IPS DF 4.7 (cell line): Measurements from ENCODE around the gene USP47.

Experiments
- DNase-seq: peaks from one replicate; pipeline ENCODE4 v3.0.0-alpha.2; 2013; ENCODE audit warnings: low spot score; ENCODE audit errors: extremely low read depth

The USP47 gene

DNA sequence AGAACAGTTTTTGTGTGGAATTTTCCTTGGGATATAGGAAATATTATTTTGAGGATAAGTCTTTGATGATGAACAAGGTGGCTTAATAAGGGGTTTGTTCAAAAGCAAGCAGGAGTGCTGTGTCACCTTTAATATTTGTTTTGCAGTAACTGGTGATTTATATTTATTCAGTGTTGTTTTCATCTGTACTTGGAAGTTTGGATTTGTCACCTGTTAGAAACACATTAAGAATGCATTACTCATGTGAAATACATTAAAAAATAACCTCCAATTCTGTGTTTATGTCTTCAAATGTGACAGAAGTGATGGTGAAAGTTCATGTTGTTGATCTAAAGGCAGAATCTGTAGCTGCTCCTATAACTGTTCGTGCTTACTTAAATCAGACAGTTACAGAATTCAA is 96.2 kb downstream of the USP47 start:
- no peak for DNase-seq

DNA sequence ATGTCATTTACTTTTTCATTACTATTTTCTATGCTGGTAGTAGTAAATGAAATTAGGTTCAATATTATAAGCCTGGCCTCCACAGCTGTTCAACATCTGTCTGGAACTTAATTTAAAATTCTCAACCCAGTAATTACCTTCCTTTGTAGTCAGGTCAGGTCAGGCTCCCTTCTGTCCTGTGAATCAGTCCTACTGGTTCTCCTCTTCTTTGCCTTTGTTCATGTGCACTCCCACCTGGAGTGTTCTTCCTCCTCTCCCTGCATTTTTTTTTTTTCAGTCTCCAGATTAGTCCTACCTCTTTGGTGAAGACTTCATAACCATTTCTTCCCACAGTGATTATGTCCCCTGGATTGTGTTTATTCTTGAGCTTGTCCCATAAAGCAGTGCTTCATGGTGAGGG is 98.8 kb downstream of the USP47 start:
- no peak for DNase-seq

DNA sequence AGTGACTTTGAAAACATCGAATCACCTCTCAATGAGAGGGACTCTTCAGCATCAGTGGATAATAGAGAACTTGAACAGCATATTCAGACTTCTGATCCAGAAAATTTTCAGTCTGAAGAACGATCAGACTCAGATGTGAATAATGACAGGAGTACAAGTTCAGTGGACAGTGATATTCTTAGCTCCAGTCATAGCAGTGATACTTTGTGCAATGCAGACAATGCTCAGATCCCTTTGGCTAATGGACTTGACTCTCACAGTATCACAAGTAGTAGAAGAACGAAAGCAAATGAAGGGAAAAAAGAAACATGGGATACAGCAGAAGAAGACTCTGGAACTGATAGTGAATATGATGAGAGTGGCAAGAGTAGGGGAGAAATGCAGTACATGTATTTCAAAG is 100.9 kb downstream of the USP47 start:
- no peak for DNase-seq

DNA sequence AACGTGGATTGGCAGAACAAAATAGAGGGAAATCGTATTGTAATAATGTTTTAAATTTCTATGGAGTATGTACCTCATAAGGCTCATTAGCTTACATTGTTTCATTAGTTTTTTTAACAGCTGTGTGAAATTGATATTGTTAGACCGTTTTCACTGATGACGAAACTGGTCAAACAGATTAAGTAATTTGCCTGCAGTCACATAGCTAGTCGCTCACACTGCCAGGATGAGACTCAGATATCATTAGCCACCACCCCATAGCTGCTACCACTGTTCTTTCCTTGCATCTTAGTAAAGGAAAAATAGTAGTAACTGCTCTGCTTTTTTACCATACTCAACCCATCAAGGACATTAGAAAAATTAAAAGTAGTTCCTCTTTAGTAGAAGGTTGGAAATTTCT is 102.7 kb downstream of the USP47 start:
- DNase-seq, result no peak

DNA sequence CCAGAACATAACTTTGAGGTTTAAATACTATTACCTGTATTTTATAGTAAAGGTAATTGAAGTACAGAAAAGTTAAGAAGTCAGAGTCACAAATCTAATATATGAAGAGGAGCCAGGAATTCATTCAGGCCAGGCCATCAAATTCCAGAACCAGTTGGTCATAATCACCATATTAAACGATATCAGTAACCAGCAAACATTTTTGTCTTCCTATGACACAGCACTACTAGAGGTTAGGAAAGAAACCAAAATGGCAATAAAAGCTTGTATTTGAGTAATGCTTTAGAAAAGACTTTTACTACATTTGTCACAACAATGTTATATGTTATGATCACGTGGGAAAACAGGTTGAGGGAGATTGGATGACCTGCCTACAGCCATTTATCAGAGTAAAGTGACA is 104.4 kb downstream of the USP47 start:
- DNase-seq, result no peak

DNA sequence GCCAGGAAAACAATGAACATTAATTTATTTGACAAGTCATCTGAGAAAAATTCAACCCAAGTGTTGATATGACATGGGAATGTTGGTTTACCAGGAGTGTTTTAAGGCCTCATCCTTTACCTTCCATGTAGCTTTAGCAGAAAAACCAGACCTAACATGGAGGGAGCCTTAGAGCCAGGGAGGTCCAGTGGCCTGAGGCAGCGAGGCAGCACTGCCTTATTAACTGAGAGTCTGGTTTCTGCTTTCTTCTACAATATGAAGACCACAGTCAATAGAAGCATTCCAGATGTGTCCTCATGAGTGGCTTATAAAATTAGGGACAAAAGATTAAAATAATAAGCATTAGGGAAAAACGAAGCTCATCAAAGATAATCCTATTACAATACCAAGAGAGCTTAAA is 105.1 kb downstream of the USP47 start:
- no peak for DNase-seq

DNA sequence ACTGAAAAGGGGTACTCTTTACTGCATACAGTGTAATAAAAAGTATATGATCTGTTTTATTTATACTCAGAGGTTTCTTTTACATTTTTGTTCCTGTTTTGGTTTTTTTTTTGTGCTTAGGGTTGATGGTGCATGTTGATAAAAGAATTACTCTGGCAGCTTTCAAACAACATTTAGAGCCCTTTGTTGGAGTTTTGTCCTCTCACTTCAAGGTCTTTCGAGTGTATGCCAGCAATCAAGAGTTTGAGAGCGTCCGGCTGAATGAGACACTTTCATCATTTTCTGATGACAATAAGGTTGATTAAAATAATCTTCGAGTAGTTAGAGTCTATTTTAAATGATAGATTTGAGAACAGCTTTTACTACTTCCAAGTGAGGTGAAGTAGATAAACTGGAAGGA is 106.1 kb downstream of the USP47 start:
- no peak for DNase-seq

DNA sequence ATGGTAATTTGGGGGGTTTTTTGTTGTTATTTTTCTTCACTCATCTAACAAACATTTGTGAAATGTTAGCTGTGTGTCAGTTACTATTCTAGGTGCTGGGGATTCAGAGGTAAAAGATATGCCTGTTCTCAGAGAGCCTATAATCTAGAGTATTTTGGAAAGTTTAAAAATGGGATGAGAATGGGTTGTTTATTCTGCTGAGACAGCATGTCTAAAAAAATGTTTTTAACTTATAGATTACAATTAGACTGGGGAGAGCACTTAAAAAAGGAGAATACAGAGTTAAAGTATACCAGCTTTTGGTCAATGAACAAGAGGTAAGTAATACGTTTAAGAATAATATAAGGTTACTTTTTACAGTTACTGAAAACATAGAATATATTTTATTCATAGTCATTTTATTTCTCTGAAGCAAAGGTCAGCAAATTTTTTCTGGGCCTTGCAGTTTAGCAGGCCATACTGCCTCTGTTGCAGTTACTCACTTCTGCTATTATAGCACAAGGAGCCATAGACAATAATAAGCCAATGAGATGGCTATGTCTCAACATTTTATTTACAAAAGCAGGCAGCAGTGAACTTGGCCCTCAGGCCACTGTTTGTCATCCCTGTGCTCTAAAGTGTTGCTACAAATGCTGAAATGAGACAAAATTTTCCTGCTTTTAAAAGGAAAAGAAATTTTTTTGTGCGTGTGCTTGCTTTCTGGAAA is 106.6 kb downstream of the USP47 start:
- no peak for DNase-seq

DNA sequence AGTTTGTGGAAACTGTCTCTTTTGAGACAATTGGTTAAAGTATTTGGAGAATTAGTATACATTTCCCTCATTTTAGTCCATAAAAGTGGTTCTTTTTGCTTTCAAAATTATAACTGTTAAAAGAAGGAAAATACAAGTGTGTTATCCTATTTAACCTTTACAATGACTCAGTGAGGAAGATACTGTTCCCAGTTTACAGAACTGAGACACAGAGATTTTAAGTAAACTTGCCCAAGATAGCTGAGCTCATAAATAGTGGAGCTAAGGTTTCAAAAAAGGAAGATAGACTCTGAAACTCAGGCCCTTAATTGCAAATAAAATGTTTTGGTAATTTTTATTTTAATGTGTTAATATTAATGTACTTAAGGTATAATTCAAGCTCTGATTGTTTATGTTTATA is 107.7 kb downstream of the USP47 start:
- no peak for DNase-seq

DNA sequence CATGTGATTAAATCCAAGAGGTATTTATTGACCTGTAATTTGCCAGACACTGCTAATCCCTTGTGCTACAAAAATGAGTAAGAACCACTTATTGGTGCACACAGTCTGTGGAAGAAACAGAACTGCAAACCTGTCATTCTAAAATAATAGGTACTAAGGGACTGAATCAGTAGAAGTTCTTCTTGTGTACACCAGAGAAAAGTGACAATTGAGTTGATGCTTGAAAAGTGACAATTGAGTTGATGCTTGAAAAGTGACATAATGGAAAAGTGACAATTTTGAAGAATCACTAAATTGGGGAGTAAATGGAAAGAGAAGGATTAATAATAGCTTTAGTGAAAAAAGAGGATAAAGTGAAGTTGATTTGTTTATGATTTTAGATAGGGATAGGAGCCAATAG is 110.3 kb downstream of the USP47 start:
- DNase-seq, result no peak

DNA sequence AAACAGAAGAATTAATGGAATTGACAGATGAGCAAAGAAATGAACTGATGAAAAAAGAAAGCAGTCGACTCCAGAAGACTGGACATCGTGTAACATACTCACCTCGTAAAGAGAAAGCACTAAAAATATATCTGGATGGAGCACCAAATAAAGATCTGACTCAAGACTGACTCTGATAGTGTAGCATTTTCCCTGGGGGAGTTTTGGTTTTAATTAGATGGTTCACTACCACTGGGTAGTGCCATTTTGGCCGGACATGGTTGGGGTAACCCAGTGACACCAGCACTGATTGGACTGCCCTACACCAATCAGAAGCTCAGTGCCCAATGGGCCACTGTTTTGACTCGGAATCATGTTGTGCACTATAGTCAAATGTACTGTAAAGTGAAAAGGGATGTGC is 114.2 kb downstream of the USP47 start:
- no peak for DNase-seq

DNA sequence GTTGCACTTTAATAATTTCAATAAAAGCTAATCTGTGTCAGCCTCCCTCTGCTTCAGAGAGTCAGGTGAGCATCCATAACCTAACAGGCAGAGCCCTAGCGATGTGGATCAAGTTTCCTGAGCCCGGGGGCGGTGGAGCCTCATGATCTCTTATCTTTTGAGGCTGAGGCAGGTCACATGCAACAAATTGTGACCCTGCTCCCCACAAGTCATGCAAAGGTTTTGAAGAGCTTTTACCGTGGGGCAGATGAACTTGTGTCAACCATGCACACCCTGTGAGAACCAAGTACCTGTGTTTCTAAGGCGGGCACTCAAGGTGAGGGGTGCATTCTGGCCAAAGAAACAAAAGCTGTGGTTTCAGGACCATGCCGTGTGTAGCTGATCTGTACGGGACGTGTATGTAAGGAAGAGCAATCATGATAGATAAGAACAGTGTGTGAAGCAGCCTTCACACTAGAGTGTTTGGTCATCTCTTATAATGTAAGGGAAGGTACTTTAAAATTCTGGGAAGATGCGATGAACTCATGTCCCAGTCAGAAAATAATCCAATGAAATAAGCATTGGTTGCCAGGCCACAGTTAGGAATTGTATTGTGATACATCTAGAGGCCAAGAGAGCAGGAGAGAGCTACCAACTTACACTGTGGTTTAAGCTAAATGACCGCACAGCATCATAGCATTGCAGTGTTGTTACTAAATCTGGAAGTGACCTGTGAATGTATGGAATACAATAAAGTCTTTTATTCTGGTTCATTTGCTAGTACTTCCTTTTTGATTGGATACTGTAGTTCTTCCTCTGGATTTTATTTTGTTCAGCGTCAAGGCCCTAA is 116.8 kb downstream of the USP47 start:
- DNase-seq, result no peak

DNA sequence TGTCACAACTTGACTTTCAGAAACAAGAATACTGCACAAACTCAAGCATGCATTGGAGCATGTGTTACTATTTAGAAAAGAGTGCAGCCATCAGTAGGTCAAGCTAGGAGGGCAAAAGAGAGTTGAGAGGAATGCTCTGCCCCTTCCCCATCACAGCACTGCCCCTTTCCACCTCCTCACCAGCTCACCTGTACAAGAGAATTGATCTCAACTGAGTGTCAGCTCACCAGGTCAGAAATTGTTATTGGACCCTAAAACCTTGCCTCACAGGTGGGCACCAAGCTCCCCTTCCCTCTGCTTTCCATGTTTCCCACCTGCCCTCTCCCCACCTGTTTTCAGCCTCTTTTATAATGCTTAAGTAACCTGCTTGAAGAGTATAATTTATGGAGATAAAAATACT is 117.8 kb downstream of the USP47 start:
- no peak for DNase-seq

DNA sequence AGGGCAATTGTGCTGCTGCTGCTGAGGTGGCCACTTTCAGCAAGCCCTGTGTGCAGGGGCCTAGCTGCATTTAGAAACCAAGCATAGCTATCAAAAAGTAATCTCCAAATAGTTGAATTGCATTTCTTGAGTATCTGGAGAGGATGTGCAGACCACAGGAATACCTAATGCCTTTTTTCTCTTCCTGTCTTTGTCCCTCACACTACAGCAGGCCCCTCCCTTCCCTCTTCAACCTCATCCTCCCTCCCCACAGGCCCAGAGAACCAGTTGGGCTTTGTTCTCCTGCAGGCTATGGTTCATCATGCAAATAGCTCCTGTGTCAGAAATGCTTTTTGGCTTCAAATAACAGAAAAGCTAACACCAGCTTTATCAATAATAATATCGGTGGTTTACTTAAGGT is 118.9 kb downstream of the USP47 start:
- no peak for DNase-seq

DNA sequence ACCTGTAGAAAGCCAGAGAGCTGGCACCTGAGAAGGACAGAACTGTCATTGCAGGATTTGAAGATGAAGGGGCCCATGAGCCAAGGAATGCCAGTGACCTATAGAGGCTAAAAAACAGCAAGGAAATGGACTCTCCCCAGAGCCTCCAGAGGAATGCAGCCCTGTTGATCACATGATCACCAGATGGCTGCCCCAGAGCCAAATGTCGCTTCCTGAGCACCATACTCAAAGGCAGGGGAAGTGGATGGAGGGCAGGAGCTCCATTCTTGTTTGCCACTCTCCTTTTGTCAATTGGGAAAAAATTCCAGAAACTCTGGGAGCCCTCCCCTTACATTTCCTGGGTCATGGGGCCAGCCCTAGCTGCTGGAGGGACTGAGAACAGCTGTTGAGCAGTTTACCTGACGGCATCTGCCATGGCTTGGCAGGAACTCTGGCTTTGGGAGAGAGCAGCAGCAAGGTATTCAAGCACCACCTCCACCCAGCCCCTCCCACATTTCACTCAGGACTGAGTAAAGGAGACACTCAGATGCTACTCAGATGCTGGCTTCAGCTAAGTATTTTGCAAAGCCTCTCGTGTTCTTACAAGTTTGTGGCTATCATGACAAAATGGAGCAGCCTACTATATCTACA is 119.7 kb downstream of the USP47 start:
- DNase-seq, result no peak

DNA sequence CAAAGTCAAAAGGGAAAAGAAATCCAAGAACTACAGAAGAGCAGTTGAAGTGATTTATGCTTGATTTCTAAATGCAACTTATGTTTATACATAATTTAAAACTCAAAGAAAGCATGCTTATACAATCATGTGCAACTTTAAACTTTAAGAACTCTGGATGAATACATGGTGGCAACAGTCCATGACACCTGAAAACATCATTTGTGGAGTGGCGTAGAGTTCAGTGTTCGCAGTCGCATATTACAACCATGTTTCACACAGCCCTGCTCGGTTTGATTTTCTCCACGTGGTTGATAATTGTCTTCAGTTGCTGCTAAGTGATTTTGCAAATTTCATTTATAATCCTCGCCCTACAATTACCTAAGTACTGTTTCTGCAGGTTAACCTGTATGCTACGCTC is 121.3 kb downstream of the USP47 start:
- no peak for DNase-seq

DNA sequence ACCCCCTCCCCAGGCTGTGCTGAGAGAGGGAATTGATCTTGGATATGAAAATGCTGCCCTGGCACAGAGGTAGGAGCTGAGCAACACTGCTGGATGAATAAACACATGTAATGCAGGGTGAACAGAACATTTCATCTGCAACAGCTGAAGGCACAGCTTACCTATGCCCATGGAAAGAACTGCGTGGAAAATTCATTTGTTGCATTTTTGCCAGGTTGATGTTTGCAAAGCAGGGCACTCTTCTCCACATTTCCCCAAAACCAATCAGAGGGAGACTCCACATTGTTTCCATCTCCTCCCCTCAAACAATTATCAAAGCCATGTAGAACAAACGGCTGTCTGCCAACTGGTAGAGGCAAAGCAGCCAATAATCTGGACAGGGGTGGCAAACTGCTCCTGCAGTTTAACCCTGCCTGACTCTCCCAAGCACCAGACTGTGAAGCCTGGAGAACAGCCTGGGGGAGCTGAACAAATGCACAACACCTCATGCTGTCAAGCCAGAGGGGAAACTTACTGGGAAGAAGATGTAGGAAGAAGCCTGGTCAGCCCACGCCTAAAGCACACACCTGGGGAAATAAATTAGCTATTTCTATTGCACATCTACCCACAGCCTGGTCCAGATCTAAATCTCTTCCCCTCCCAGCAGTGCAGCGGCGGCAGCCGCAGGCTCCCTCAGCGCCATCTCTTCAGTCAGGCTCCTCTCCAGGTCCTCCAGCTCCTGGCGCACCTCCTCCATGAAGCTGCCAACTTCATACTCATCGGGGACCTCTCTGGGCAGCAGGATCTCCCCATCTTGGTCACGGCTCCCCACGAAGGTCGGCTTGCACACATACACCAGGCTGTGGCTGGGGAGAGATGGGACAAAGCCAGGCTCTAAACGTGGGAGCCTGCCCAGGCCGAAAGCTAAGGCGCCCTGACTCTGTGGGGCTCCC is 122.3 kb downstream of the USP47 start:
- DNase-seq, result no peak

DNA sequence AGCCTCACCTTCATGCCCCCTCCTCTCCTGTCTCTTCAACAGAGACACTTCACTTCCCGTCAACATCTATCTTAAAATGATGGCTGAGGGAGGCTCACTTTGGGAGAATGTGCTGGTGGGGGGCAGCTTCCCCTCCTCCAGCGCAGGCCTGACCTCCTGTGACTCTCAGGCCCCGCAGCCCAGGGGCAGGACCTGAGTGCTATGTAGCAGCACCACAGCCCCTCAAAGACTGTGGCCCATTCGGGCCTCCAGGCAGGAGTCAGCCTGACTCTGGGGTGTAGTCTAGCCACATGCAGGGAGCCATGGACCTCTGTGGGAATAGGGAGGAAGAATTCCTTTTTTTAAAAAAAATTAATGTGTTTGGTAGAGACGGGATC is 123.0 kb downstream of the USP47 start:
- no peak for DNase-seq

DNA sequence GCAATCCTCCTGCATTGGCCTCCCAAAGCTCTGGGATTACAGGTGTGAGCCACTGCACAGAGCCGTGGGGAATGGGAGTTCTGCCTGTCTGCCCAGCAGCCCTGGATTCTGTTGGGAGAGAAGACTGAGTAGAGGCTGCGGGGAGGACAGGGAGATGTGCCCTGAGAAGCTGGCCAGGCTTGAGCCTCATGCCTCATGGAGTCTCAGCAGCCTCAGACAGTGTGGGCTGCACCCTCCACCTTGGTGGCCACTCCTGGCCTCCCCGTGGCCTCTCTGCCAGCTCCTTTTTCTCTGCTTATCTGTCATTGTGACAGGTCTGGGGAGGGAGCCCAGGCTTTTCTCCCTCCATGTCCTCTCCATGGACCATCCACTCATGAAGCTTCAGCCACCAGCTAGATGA is 123.4 kb downstream of the USP47 start:
- no peak for DNase-seq

DNA sequence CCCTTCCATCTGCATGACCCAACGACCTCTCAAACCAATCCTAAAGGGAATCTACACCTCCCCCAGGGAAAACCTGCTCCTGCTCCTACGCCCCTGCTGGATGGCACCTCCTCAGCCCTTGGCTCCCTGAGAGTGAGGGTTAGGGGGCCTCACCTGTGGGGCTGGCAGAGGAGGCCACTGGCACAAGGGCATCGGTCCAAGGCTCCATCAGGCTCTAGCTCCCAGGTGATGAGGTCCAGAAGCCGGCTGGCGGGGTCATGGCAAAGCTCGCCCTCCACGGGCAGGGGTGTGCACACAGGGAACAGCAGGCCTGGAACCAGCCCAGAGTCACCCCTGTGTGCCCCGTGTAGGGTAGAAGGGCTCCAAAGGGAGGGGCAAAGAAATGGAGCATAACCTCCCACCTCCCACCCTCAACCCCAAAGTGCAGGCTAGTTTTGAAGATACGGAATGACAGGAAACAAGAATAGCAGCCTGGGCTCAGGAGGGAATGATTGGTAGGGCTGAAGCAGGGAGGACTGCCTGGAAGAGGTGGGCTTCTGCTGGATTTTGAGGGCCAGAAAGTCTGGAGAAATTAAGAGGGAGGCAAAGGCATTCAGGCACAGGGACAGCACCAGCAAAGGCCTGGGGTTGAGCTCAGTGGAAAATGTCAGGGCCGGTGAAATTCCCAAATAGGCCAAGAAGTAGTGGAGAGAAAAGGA is 124.0 kb downstream of the USP47 start:
- DNase-seq, result no peak

DNA sequence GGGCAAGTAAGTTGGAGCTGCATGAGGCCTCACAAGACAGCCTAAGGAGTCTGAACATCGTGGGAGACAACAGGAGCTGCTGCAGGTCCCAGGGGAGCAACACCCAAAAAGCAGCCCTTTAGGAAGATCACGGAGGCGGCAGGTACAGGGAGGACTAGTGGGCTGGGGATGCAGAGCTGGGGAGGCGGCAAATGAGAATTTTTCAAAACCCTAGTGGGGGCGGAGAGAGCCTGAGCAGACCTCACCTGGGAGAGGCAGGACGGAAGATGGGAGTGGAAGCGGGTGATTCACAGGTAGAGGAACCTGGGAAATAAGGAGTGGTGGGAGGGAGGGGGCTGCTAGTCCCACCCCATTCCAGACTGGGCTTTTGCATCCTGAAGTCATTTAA is 124.6 kb downstream of the USP47 start:
- no peak for DNase-seq
